H1 (cell line): ENCODE measurements around the gene SLC20A1. TPM values are rescaled to one million over a fixed set of nuclear protein-coding genes. Genes with fewer than 3 reads are reported as not detected.

Experiments
- CTCF ChIA-PET: fragments of 300-600 bp; sonication (Branson Sonifier 250); formaldehyde crosslinking; loops from one replicate; lab custom pipeline; 2021; ENCODE audit not compliant: partially characterized antibody; lab: Charles Lee
- POLR2A ChIA-PET: fragments of 300-600 bp; sonication (Branson Sonifier 250); formaldehyde crosslinking; loops from one replicate; lab custom pipeline; 2021; ENCODE audit warnings: inconsistent platforms; ENCODE audit not compliant: partially characterized antibody; lab: Charles Lee
- DNase-seq, 2 experiments: peaks; one replicate each; pipeline versions ENCODE4 v3.0.0 to v3.0.0-alpha.2; 2010 to 2022; ENCODE audit warnings: low spot score in 2 of 2, low read depth in 1 of 2, mixed read lengths in 1 of 2
- FAIRE-seq: peaks from 2 replicates; lab custom pipeline; 2011; peaks lifted over from hg19 to GRCh38; lab: Jason Lieb, UNC
- H2AFZ ChIP-seq: 2 replicates; pipeline ENCODE4 v1.8.1; 2012; ENCODE audit warnings: low read length, inconsistent platforms
- H2AK5ac ChIP-seq: 2 replicates; pipeline ENCODE4 v1.6.1; 2013; ENCODE audit warnings: low read depth, low read length
- H2BK120ac ChIP-seq: replicated peaks from 2 replicates; pipeline ENCODE3; 2013; ENCODE audit warnings: low read depth, low read length, inconsistent platforms
- H2BK12ac ChIP-seq: 2 replicates; pipeline ENCODE4 v1.6.1; 2013; ENCODE audit warnings: low read depth, low read length
- H2BK15ac ChIP-seq: 2 replicates; pipeline ENCODE4 v1.6.1; 2013; ENCODE audit warnings: low read length
- H2BK20ac ChIP-seq: 2 replicates; pipeline ENCODE4 v1.6.1; 2013; ENCODE audit warnings: low read length
- H2BK5ac ChIP-seq: 2 replicates; pipeline ENCODE4 v1.6.1; 2013; ENCODE audit warnings: low read depth, low read length
- H3K14ac ChIP-seq: 2 replicates; pipeline ENCODE4 v1.6.1; 2013; ENCODE audit warnings: inconsistent platforms; ENCODE audit not compliant: insufficient read length
- H3K18ac ChIP-seq: 2 replicates; pipeline ENCODE4 v1.6.1; 2013; ENCODE audit warnings: low read length; ENCODE audit errors: extremely low read depth
- H3K23ac ChIP-seq: 2 replicates; pipeline ENCODE4 v1.6.1; 2013; ENCODE audit warnings: inconsistent platforms; ENCODE audit not compliant: insufficient read length
- H3K23me2 ChIP-seq: 2 replicates; pipeline ENCODE4 v1.6.1; 2013; ENCODE audit warnings: low read depth, low read length
- H3K27ac ChIP-seq: 2 replicates; pipeline ENCODE4 v1.6.1; 2011; ENCODE audit warnings: low read depth, low read length, inconsistent platforms
- H3K27me3 ChIP-seq, 4 experiments: replicated peaks in 1 of 4; 1 replicate in 1 of 4; 2 replicates in 3 of 4; pipeline versions ENCODE4 v1.6.1 to v1.8.1; 2011 to 2013; ENCODE audit warnings: low read length in 3 of 4, mild to moderate bottlenecking in 3 of 4, inconsistent platforms in 2 of 4, mixed read lengths in 2 of 4, moderate library complexity in 1 of 4; ENCODE audit not compliant: control insufficient read depth in 3 of 4, insufficient read depth in 3 of 4; ENCODE audit errors: extremely low read depth in 1 of 4
- H3K36me3 ChIP-seq, 4 experiments: 2 replicates each; pipeline versions ENCODE4 v1.6.1 to v1.8.1; 2011 to 2013; ENCODE audit warnings: mild to moderate bottlenecking in 4 of 4, low read length in 3 of 4, moderate library complexity in 2 of 4, control low read depth in 1 of 4, inconsistent platforms in 1 of 4; ENCODE audit not compliant: insufficient read depth in 4 of 4, control insufficient read depth in 2 of 4
- H3K4ac ChIP-seq: replicated peaks from 2 replicates; pipeline ENCODE3; 2013; ENCODE audit warnings: low read length, low read depth, mixed read lengths, inconsistent platforms; ENCODE audit not compliant: insufficient read length
- H3K4me1 ChIP-seq, 4 experiments: replicated peaks in 1 of 4; 1 replicate in 1 of 4; 2 replicates in 3 of 4; pipeline versions ENCODE4 v1.6.1 to v1.8.1; 2011 to 2013; ENCODE audit warnings: low read length in 3 of 4, inconsistent platforms in 2 of 4, mixed read lengths in 1 of 4; ENCODE audit not compliant: insufficient read depth in 4 of 4, control insufficient read depth in 3 of 4
- H3K4me2 ChIP-seq, 2 experiments: 2 replicates each; pipeline versions ENCODE4 v1.6.1 to v1.8.1; 2011 to 2013; ENCODE audit warnings: low read depth in 2 of 2, low read length in 2 of 2, control low read depth in 1 of 2, inconsistent platforms in 1 of 2, mild to moderate bottlenecking in 1 of 2; ENCODE audit not compliant: insufficient read depth in 1 of 2
- H3K4me3 ChIP-seq, 4 experiments: fragments of 200-600, 300-600 bp in 1 of 4; sonication (generic), shearing (Covaris generic), sonication (Bioruptor Twin) in 1 of 4; 2 replicates each; pipeline versions ENCODE4 v1.5.1 to v1.8.1; 2011 to 2016; ENCODE audit warnings: low read length in 4 of 4, low read depth in 3 of 4, control low read depth in 2 of 4, inconsistent platforms in 2 of 4, mild to moderate bottlenecking in 2 of 4, mixed read lengths in 1 of 4, moderate library complexity in 1 of 4; ENCODE audit not compliant: insufficient read depth in 2 of 4; ENCODE audit errors: extremely low read depth in 1 of 4
- H3K56ac ChIP-seq: replicated peaks from 2 replicates; pipeline ENCODE3; 2013; ENCODE audit warnings: low read depth, mild to moderate bottlenecking, mixed read lengths, low read length, inconsistent platforms; ENCODE audit not compliant: insufficient read length
- H3K79me1 ChIP-seq: 2 replicates; pipeline ENCODE4 v1.6.1; 2013; ENCODE audit warnings: low read depth, low read length, control low read depth
- H3K79me2 ChIP-seq, 2 experiments: 2 replicates each; pipeline versions ENCODE4 v1.6.1 to v1.8.1; 2012 to 2013; ENCODE audit warnings: low read length in 2 of 2, mild to moderate bottlenecking in 2 of 2, inconsistent platforms in 1 of 2; ENCODE audit not compliant: insufficient read depth in 2 of 2, control insufficient read depth in 1 of 2
- H3K9ac ChIP-seq, 4 experiments: replicated peaks in 1 of 4; 1 replicate in 1 of 4; 2 replicates in 3 of 4; pipeline versions ENCODE4 v1.6.1 to v1.8.1; 2011 to 2013; ENCODE audit warnings: low read depth in 3 of 4, low read length in 3 of 4, control low read depth in 2 of 4, mild to moderate bottlenecking in 2 of 4, moderate library complexity in 2 of 4, inconsistent platforms in 1 of 4; ENCODE audit errors: extremely low read depth in 1 of 4
- H3K9me3 ChIP-seq, 2 experiments: 2 replicates each; pipeline versions ENCODE4 v1.6.1 to v1.8.1; 2012 to 2013; ENCODE audit warnings: mild to moderate bottlenecking in 2 of 2, moderate library complexity in 2 of 2, control low read depth in 1 of 2, inconsistent platforms in 1 of 2, low read depth in 1 of 2, low read length in 1 of 2, mixed read lengths in 1 of 2; ENCODE audit not compliant: insufficient read depth in 2 of 2
- H4K20me1 ChIP-seq, 2 experiments: replicated peaks in 1 of 2; 2 replicates each; pipeline versions ENCODE3 to v1.8.1; 2011 to 2013; ENCODE audit warnings: inconsistent platforms in 2 of 2, low read length in 2 of 2, mild to moderate bottlenecking in 1 of 2; ENCODE audit not compliant: insufficient read depth in 2 of 2, control insufficient read depth in 1 of 2
- H4K5ac ChIP-seq: 2 replicates; pipeline ENCODE4 v1.6.1; 2013; ENCODE audit warnings: low read length, low read depth, mixed read lengths, inconsistent platforms; ENCODE audit not compliant: insufficient read length
- H4K8ac ChIP-seq: 2 replicates; pipeline ENCODE4 v1.8.0; 2013; ENCODE audit warnings: mild to moderate bottlenecking, moderate library complexity, low read length, inconsistent platforms; ENCODE audit not compliant: insufficient read depth; ENCODE audit errors: extremely low read depth
- H4K91ac ChIP-seq: replicated peaks from 2 replicates; pipeline ENCODE3; 2013; ENCODE audit warnings: low read length, mixed read lengths, inconsistent platforms; ENCODE audit not compliant: insufficient read length
- CHD1 ChIP-seq: IDR thresholded peaks from 2 replicates; pipeline ENCODE4 v1.6.1; 2012; ENCODE audit warnings: low read depth, low read length, improper control_type of control experiment
- CREB1 ChIP-seq: IDR thresholded peaks from 2 replicates; pipeline ENCODE4 v1.6.1; 2012; ENCODE audit warnings: inconsistent platforms
- CTBP2 ChIP-seq: IDR thresholded peaks from 2 replicates; pipeline ENCODE4 v1.7.0; 2011; ENCODE audit warnings: borderline replicate concordance, mild to moderate bottlenecking, moderate library complexity, mixed read lengths, low read length; ENCODE audit not compliant: insufficient read depth, insufficient read length
- JUND ChIP-seq: IDR thresholded peaks from 2 replicates; pipeline ENCODE4 v1.6.1; 2011; ENCODE audit warnings: mild to moderate bottlenecking, improper control_type of control experiment, low read length
- NRF1 ChIP-seq: IDR thresholded peaks from 2 replicates; pipeline ENCODE4 v1.6.1; 2011; ENCODE audit warnings: mild to moderate bottlenecking, low read depth, low read length, improper control_type of control experiment
- RBBP5 ChIP-seq: IDR thresholded peaks from 2 replicates; pipeline ENCODE4 v1.7.1; 2012; ENCODE audit warnings: low read depth, mild to moderate bottlenecking, inconsistent platforms, low read length, moderate library complexity, borderline replicate concordance
- RXRA ChIP-seq: IDR thresholded peaks from 2 replicates; pipeline ENCODE4 v1.6.1; 2011; ENCODE audit warnings: low read depth, mild to moderate bottlenecking, low read length, moderate library complexity; ENCODE audit not compliant: insufficient read depth
- SIN3A ChIP-seq, 2 experiments: IDR thresholded peaks in 1 of 2; conservative IDR thresholded peaks in 1 of 2; 2 replicates each; pipeline ENCODE4 v1.6.1; 2011 to 2012; ENCODE audit warnings: low read length in 2 of 2, improper control_type of control experiment in 1 of 2, low read depth in 1 of 2, mild to moderate bottlenecking in 1 of 2
- SP2 ChIP-seq: IDR thresholded peaks from 2 replicates; pipeline ENCODE4 v1.6.1; 2012; ENCODE audit warnings: mild to moderate bottlenecking, low read length, inconsistent platforms
- ZNF274 ChIP-seq: IDR thresholded peaks from 2 replicates; pipeline ENCODE4 v1.7.0; 2012; ENCODE audit warnings: low read length, borderline replicate concordance; ENCODE audit errors: extremely low read depth
- WGBS, 2 experiments: shearing (Covaris generic) in 1 of 2; methylation state at CpG; one replicate each; pipeline versions ENCODE4 v1.1.6 to v1.1.7; 2013 to 2015; ENCODE audit warnings: low lambda C conversion rate in 2 of 2, mixed read lengths in 2 of 2, inconsistent platforms in 1 of 2, low coverage in 1 of 2, missing lambda C conversion rate in 1 of 2; ENCODE audit not compliant: insufficient replicate concordance in 2 of 2, insufficient coverage in 1 of 2, insufficient read length in 1 of 2; ENCODE audit errors: extremely low coverage in 1 of 2, missing lambda C conversion rate in 1 of 2; 5-methylcytosine and 5-hydroxymethylcytosine counted together
- polyA plus RNA-seq, 7 experiments: library from polyadenylated mRNA; depleted of rRNA in 3 of 7; stranded (reverse) in 5 of 7; unstranded in 2 of 7; fragments of >200 nt in 5 of 7; fragments of 200-250 nt in 2 of 7; gene quantifications; 1 replicate in 5 of 7; 2 replicates in 1 of 7; 4 replicates in 1 of 7; pipeline versions ENCODE4 v1.2.1 to v1.2.3, GENCODE V29; 2011 to 2013; ENCODE audit warnings: missing spikeins in 2 of 7, mixed read lengths in 2 of 7
- total RNA-seq: library from RNA; stranded (reverse); fragmentation: NEBNext Ultra II Directional; extraction: Animal tissue kit (Norgen Biotek cat#: 25700); gene quantifications from 2 replicates; pipeline ENCODE4 v1.2.1, GENCODE V29; 2021

Gene SLC20A1
- total and polyA plus RNA-seq, 2 of the 8 experiments (the other 6 are each of a cell fraction or from before 2014, with no cell fraction given): 42.6 to 105 TPM

DNA sequence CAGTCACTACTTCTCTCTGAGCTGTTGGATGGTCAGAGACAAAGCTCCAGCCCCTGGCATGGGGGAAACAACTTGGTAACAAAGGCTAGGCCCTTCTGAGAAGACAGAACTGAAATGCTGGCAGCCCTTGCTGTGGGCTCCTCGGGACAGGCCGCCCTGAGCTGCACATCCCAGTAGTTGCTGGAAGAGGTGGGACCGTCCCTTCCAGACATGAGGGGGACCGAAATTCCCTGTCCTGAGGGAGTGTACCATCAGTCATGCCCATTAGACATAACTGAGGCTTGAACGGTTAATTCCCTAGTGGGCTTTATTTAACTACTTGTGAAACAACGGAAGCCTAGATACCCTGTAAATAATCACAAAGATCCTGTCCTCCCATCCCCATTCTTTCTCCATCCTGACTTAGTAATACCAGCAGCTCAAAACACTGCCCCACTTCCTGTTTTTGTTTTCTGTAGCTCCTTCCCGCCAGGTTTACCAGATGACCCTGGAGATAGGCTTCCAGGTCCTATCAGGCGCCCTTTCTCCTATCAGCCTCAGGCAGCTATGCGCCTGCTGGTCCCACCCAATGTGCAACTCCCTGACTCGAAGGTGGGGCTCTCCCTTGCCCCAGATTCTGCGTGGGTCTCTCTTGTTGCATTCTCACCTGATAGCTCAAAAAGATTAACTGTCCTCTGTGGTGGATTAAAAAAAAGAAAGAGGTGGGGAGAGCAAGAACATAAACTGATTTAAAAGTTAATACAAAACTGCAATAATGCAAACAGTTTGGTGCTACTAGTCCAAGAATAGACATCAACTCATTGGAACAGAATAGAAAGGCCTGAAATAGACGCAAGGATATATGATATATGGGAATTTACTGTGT, 38.0 kb downstream of the SLC20A1 start:
- H3K9me3 ChIP-seq: no peaks in the 10 kb centered on the region
- H3K36me3 ChIP-seq: no peaks in the 10 kb centered on the region
- ChIA-PET POLR2A (interaction anchor here (0.6 to 1.2 kb wide), 3 partner anchors 11 to 80 kb away, joined by 3 to 7 read pairs (median 3); partner anchors contain the start of gene SLC20A1), CTCF (interaction anchor here (0.7 to 8.8 kb wide), 6 partner anchors 42 to 272 kb away, joined by 3 to 40 read pairs (median 4); no protein-coding TSS in a partner anchor)
- no peak overlapping the region for H4K91ac ChIP-seq
- no peak overlapping the region for H3K9ac ChIP-seq
- H3K18ac ChIP-seq: no peak overlapping the region
- no peak overlapping the region for H3K4me2 ChIP-seq
- no peaks in the 10 kb centered on the region for H3K79me1 ChIP-seq
- no peaks in the 10 kb centered on the region for H4K20me1 ChIP-seq
- WGBS, 2 experiments: 91% methylated on average over 12 of the region's 12 CpGs; no CpG with 5 or more reads in 1 of the 2 experiments
- no peak overlapping the region for H3K56ac ChIP-seq
- no peak overlapping the region for H2BK12ac ChIP-seq
- no peak overlapping the region for H2BK20ac ChIP-seq
- DNase-seq (no peak), FAIRE-seq (no peak)
- H3K27me3 ChIP-seq: no peaks in the 10 kb centered on the region
- no peak overlapping the region for H2AK5ac ChIP-seq
- peak overlapping the region; percentile 28 for H3K4ac ChIP-seq
- H3K79me2 ChIP-seq: no peaks in the 10 kb centered on the region
- H3K4me1 ChIP-seq: no peaks in the 10 kb centered on the region
- H4K8ac ChIP-seq: no peak overlapping the region
- no peak overlapping the region for H3K27ac ChIP-seq
- H3K23ac ChIP-seq: no peak overlapping the region
- no peaks in the 10 kb centered on the region for H3K23me2 ChIP-seq
- no peak overlapping the region for H2BK15ac ChIP-seq
- no peak overlapping the region for H2BK5ac ChIP-seq
- no peak overlapping the region for H3K4me3 ChIP-seq
- H2AFZ ChIP-seq: peak overlapping the region; percentile 41; the same call in 1 of the 2 replicates
- H4K5ac ChIP-seq: no peak overlapping the region
- H2BK120ac ChIP-seq: no peak overlapping the region
- no peak overlapping the region for H3K14ac ChIP-seq
- TF ChIP-seq RXRA: no peak
- no peak for TF ChIP-seq CTBP2
- no peak for TF ChIP-seq NRF1
- TF ChIP-seq CREB1: no peak
- no peak for TF ChIP-seq CHD1
- no peak for TF ChIP-seq ZNF274
- no peak for TF ChIP-seq SIN3A (conservative IDR thresholded peaks at IDR 0.05 in 1 of 2, IDR thresholded peaks at IDR 0.05 in 1 of 2; ENCODE audit: low read depth in 1 of 2, low read length in 2 of 2)
- TF ChIP-seq JUND: no peak
- TF ChIP-seq SP2: no peak
- TF ChIP-seq RBBP5: no peak
